Measurements from ENCODE around the gene LGALS7B. TPM values are rescaled to one million over a fixed set of nuclear protein-coding genes. Genes with fewer than 3 reads are reported as not detected.

LGALS7B gene
- total and polyA plus RNA-seq, 2 of the 8 experiments (the other 6 are each of a cell fraction or from before 2014, with no cell fraction given) = 3.6 TPM; not detected in 1

GRCh38 chr19:38780443-38780842, 8.6 kb upstream of the LGALS7B start (continued):
- TF ChIP-seq CHD7 (IDR thresholded peaks at IDR 0.05; ENCODE audit: insufficient replicate concordance, low read length) (no peak), CEBPB (IDR thresholded peaks at IDR 0.05; ENCODE audit: low read depth, low read length) (no peak), CBX8 (IDR thresholded peaks at IDR 0.05; ENCODE audit: borderline replicate concordance, low read depth, low read length) (no peak), ASH2L (IDR thresholded peaks at IDR 0.05; ENCODE audit: low read length) (no peak), RNF2 (IDR thresholded peaks at IDR 0.05; ENCODE audit: borderline replicate concordance, low read depth, low read length, missing control alignments, poor library complexity, severe bottlenecking) (no peak), POLR2A (IDR thresholded peaks at IDR 0.05; ENCODE audit: control extremely low read depth in 1 of 2, low read depth in 2 of 2, low read length in 2 of 2) (no peak)
- TF ChIP-seq, protein P1, sequence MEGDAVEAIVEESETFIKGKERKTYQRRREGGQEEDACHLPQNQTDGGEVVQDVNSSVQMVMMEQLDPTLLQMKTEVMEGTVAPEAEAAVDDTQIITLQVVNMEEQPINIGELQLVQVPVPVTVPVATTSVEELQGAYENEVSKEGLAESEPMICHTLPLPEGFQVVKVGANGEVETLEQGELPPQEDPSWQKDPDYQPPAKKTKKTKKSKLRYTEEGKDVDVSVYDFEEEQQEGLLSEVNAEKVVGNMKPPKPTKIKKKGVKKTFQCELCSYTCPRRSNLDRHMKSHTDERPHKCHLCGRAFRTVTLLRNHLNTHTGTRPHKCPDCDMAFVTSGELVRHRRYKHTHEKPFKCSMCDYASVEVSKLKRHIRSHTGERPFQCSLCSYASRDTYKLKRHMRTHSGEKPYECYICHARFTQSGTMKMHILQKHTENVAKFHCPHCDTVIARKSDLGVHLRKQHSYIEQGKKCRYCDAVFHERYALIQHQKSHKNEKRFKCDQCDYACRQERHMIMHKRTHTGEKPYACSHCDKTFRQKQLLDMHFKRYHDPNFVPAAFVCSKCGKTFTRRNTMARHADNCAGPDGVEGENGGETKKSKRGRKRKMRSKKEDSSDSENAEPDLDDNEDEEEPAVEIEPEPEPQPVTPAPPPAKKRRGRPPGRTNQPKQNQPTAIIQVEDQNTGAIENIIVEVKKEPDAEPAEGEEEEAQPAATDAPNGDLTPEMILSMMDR (IDR thresholded peaks at IDR 0.05; ENCODE audit: control extremely low read depth in 1 of 3, insufficient read depth in 1 of 3, low read depth in 1 of 3, low read length in 3 of 3) = no peak
